ENCODE results near the gene ZW10. TPM values are rescaled to one million over a fixed set of nuclear protein-coding genes. Genes with fewer than 3 reads are reported as not detected.

ZW10 gene
- total RNA-seq, 1 donor: 17.7 TPM

- no peak overlapping the region for H3K27ac ChIP-seq (ENCODE audit: low read depth, low read length)
- H3K27me3 ChIP-seq (ENCODE audit: insufficient read depth, low read length): no peaks in the 10 kb centered on the region
- H3K4me2 ChIP-seq (ENCODE audit: insufficient read depth, low read length): no peak overlapping the region
- peaks cover 27% of the 10 kb centered on the region for H3K4me1 ChIP-seq (ENCODE audit: insufficient read depth, low read length)
- H3K36me3 ChIP-seq (ENCODE audit: insufficient read depth, low read length): peaks cover 7% of the 10 kb centered on the region
- no peaks in the 10 kb centered on the region for H3K9me3 ChIP-seq (ENCODE audit: low read depth, low read length)
- H3K79me2 ChIP-seq (ENCODE audit: insufficient read depth, low read length): no peaks in the 10 kb centered on the region
- no peak overlapping the region for H2AFZ ChIP-seq (ENCODE audit: low read length)
- DNase-seq (ENCODE audit: insufficient read length, low spot score, missing footprints): peak; percentile 66
- no peak overlapping the region for H3K4me3 ChIP-seq (ENCODE audit: insufficient read depth, low read length)
- no peaks in the 10 kb centered on the region for H4K20me1 ChIP-seq (ENCODE audit: insufficient read depth, low read length)
- peak; percentile 90 for TF ChIP-seq CTCF (IDR thresholded peaks at IDR 0.05; ENCODE audit: extremely low read depth, low read depth, low read length)
Measured at GRCh38 chr11:113730887-113731726, 42.4 kb downstream of the ZW10 start.

GRCh38 chr11:113729456-113729855 lies 44.0 kb downstream of the ZW10 start:
- no peak for TF ChIP-seq CTCF (IDR thresholded peaks at IDR 0.05; ENCODE audit: extremely low read depth, low read depth, low read length)
- no peak overlapping the region for H3K4me3 ChIP-seq (ENCODE audit: insufficient read depth, low read length)
- peaks cover 32% of the 10 kb centered on the region for H3K4me1 ChIP-seq (ENCODE audit: insufficient read depth, low read length)
- H3K9me3 ChIP-seq (ENCODE audit: low read depth, low read length): no peaks in the 10 kb centered on the region
- H3K79me2 ChIP-seq (ENCODE audit: insufficient read depth, low read length): no peaks in the 10 kb centered on the region
- DNase-seq (ENCODE audit: insufficient read length, low spot score, missing footprints): peak; percentile 38
- H4K20me1 ChIP-seq (ENCODE audit: insufficient read depth, low read length): no peaks in the 10 kb centered on the region
- H2AFZ ChIP-seq (ENCODE audit: low read length): no peak overlapping the region
- H3K27ac ChIP-seq (ENCODE audit: low read depth, low read length): no peak overlapping the region
- peaks cover 7% of the 10 kb centered on the region for H3K36me3 ChIP-seq (ENCODE audit: insufficient read depth, low read length)
- no peaks in the 10 kb centered on the region for H3K27me3 ChIP-seq (ENCODE audit: insufficient read depth, low read length)
- no peak overlapping the region for H3K4me2 ChIP-seq (ENCODE audit: insufficient read depth, low read length)

GRCh38 chr11:113728814-113729213 lies 44.7 kb downstream of the ZW10 start:
- Histone ChIP-seq H3K4me1 (ENCODE audit: insufficient read depth, low read length) (peaks cover 32% of the 10 kb centered on the region), H3K79me2 (ENCODE audit: insufficient read depth, low read length) (no peaks in the 10 kb centered on the region), H3K4me2 (ENCODE audit: insufficient read depth, low read length) (no peak overlapping the region), H3K36me3 (ENCODE audit: insufficient read depth, low read length) (peaks cover 6% of the 10 kb centered on the region), H3K27me3 (ENCODE audit: insufficient read depth, low read length) (no peaks in the 10 kb centered on the region), H3K9me3 (ENCODE audit: low read depth, low read length) (no peaks in the 10 kb centered on the region), H3K4me3 (ENCODE audit: insufficient read depth, low read length) (no peak overlapping the region), H2AFZ (ENCODE audit: low read length) (no peak overlapping the region), H3K27ac (ENCODE audit: low read depth, low read length) (no peak overlapping the region), H4K20me1 (ENCODE audit: insufficient read depth, low read length) (no peaks in the 10 kb centered on the region)
- no peak for TF ChIP-seq CTCF (IDR thresholded peaks at IDR 0.05; ENCODE audit: extremely low read depth, low read depth, low read length)
- DNase-seq (ENCODE audit: insufficient read length, low spot score, missing footprints): peak; percentile 32

- H3K4me3 ChIP-seq (ENCODE audit: insufficient read depth, low read length): no peak overlapping the region
- no peaks in the 10 kb centered on the region for H4K20me1 ChIP-seq (ENCODE audit: insufficient read depth, low read length)
- no peak overlapping the region for H2AFZ ChIP-seq (ENCODE audit: low read length)
- no peak for TF ChIP-seq CTCF (IDR thresholded peaks at IDR 0.05; ENCODE audit: extremely low read depth, low read depth, low read length)
- no peak overlapping the region for H3K4me2 ChIP-seq (ENCODE audit: insufficient read depth, low read length)
- no peak for DNase-seq (ENCODE audit: insufficient read length, low spot score, missing footprints)
- H3K9me3 ChIP-seq (ENCODE audit: low read depth, low read length): no peaks in the 10 kb centered on the region
- no peaks in the 10 kb centered on the region for H3K27me3 ChIP-seq (ENCODE audit: insufficient read depth, low read length)
- no peaks in the 10 kb centered on the region for H3K36me3 ChIP-seq (ENCODE audit: insufficient read depth, low read length)
- no peak overlapping the region for H3K27ac ChIP-seq (ENCODE audit: low read depth, low read length)
- H3K4me1 ChIP-seq (ENCODE audit: insufficient read depth, low read length): peaks cover 26% of the 10 kb centered on the region
- H3K79me2 ChIP-seq (ENCODE audit: insufficient read depth, low read length): no peaks in the 10 kb centered on the region
Measured at GRCh38 chr11:113725913-113726312, 47.6 kb downstream of the ZW10 start.
